Eye (tissue), 1 donor: ENCODE results near the gene CCDC92.
A peak's percentile ranks its signal among the peaks of the same experiment; 100 is the strongest.
"Not testable (repeated sequence)": the region's sequence is repeated elsewhere in the genome, so short reads cannot be mapped to it uniquely, and the experiment has no call there.

Experiments
- DNase-seq: peaks from one replicate; pipeline ENCODE4 v3.0.0-alpha.2; 2015

The CCDC92 gene

DNA sequence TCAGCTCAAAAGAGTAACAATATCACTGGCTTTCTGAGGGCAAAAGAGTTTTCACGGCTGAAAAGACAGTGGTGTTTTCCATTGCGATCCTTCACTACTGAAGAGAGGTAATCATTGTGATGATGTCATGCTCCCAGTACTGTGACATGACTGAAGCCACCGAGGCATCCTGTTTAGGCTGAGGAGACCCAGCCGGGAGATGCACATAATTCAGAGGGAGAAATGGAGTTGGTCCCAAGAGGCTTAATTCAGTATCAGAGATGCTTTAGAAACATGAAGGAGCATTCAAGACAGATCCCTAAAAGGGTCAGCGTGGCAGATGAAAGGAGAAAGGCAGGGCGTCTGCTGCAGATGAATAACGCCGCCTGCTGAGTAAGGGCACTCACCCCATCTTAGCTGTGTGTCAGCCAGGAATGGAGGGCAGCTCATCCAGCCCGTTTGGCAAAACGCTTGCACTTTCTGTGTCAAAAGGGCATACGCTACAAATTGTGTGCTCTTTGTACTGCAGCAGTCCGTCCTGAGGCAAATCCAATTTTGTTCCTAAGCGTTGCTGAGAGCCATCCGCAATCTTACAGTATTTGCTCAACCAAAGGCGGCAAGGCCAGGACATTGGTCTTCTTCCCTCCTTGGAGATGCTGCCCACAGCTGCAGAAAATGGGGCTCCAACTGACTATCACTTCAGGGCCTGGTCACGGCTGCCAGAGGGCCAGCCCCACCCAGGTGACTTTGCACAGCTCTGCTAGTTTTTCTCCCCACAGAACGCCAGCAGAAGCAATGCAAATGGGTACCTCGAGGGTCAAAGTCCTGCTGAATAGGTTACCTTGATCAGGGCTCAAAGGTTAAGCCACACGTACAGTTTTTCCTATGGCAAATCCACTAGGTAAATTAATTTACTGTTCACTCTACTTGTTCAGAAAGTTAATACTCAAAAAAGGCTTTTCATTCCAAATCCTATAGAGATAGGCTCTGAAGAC lies 23.5 kb downstream of the CCDC92 start:
- peak; percentile 81 for DNase-seq

DNA sequence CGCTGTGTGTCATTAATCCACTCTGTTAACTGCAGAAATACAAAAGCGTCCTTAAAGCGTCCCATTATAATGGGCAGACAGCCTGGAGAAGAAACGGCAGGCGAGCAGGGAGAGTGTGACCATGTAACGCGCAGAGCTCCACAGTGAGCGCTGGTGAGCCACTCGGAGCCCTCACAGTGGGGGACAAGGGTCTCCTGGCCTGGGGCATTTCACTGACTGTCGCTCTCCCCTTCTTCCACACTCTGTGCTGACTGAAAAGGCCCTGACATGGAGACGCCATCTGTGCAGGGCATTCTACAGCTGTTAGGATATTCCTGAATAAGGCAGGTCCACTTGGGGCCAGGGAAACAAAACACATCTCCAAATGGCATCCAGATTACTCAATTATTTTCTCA lies 24.2 kb downstream of the CCDC92 start:
- peak; percentile 79 for DNase-seq

DNA sequence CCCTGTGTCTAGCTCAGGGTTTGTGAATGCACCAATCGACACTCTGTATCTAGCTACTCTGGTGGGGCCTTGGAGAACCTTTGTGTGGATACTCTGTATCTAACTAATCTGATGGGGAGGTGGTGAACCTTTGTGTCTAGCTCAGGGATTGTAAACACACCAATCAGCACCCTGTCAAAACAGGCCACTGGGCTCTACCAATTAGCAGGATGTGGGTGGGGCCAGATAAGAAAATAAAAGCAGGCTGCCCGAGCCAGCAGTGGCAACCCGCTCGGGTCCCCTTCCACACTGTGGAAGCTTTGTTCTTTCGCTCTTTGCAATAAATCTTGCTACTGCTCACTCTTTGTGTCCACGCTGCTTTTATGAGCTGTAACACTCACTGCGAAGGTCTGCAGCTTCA lies 25.1 kb downstream of the CCDC92 start:
- not testable (repeated sequence) for DNase-seq

DNA sequence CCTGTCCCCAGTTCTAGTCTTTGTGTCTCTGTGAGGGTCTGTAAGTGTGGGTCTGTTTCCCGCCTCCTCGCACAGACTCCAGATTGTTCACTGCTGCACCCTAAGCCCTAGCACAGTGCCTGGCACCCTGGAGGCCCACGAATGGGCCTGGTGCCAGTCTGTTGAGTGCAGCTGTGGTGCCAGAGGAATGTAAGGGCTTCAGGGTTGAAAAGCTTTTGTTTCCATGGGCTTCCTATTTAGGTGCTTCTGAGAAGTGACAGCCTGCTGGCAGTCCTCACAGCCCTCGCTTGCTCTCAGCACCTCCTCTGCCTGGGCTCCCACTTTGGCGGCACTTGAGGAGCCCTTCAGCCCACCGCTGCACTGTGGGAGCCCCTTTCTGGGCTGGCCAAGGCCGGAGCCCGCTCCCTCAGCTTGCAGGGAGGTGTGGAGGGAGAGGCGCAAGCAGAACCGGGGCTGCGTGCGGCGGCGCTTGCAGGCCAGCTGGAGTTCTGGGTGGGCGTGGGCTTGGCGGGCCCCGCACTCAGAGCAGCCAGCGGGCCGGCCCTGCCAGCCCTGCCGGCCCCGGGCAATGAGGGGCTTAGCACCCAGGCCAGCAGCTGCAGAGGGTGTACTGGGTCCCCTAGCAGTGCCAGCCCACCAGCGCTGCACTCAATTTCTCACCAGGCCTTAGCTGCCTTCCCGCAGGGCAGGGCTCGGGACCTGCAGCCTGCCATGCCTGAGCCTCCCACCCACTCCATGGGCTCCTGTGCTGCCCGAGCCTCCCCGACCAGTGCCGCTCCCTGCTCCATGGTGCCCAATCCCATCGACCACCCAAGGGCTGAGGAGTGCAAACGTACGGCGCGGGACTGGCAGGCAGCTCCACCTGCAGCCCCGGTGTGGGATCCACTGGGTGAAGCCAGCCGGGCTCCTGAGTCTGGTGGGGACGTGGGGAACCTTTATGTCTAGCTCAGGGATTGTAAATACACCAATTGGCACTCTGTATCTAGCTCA lies 25.8 kb downstream of the CCDC92 start:
- DNase-seq: not testable (repeated sequence)

DNA sequence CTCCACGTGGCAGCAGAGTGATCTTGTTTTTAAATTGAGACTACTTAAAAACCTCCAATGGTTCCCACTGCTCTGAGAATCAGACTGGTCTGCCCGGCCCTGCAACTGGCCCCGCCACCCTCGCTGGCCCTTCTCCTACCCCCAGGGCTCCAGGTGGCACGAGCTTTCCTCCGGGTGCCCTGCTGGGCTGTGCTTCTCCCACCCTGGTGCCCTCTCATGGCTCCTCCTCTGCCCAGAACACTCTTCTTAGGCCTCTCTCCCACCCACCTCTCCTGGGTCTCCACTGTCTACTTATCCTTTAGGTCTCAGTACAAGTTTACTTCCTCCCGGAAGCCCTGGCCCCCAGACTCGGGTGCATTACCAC lies 26.5 kb downstream of the CCDC92 start:
- DNase-seq: no peak

DNA sequence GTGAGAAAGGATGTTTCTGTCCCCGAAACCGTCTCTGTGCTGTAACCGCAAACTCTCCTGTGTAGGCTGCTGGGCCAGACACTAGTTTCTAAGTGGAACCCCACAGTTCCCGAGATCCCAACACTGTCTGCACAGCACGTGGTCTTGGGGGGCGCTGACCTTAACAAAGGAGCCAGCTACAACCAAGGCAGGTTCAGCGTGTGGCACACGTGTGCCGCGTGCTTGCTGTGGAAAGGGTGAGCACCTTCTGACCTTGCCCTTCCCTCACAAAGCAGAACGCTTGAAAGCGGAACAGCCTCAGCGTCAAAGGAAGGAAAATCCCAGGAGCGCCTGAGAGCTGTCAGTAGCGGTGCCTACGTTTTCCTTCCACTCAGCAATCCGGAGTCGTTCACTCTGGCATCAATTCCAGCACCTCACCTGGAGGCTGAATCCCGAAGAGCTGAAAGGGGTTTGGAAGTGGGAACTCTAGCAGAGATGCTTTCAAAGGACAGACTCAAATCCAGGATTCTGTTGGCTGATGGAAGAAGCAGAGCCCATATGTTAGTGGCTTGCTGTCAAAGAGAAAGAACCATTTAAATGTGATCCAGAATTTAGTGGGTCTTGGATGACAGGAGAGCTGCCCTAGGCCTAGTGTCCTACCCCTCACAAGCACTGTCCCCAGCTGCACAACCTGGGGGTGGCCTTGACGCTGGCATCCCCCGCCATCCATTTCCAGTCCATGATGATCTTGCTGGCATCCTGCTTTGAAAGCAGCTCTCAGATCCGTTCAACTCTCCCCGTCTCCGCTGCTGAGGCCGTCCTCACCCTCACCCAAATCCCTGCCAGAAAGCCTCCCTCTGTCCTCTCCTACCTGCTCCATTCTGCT lies 27.1 kb downstream of the CCDC92 start:
- DNase-seq: no peak

DNA sequence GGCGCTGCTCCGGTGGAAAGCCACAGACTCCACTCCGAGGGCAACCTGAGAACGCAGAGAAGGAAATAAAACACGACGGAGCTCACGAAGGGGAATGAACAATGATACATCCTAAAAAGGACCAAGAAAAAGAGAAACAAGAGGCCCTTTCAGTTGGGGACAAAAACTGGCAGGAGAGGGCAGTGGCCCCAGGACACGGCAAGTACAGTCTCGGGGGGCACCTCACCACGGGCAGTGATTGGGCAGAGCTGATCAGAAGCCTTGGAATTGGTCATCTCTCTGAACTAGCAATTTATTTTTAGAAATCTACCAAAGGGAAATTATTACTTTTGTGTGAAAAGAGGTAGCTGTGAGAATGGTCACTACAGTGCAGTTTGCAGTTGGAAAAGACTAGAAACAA lies 27.9 kb downstream of the CCDC92 start:
- DNase-seq: no peak

DNA sequence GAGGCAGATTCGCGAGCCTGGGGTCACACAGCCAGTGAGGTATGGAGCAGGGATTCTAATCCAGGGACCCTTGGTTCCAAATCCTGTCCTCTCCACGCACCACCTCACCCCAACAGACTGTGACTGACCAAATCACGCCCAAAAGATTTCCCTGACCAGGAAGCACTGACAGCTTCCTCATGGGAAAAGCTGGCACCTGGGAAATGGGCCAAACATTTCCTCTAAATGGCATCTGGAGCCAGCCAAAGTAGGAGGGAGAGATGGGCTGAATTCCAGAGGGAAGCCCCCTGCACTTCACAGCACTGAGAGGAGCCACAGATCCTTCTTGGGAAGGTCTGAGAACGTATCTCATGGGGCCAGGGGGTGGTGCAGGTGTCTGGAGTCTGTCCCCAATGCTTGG lies 28.8 kb downstream of the CCDC92 start:
- no peak for DNase-seq

DNA sequence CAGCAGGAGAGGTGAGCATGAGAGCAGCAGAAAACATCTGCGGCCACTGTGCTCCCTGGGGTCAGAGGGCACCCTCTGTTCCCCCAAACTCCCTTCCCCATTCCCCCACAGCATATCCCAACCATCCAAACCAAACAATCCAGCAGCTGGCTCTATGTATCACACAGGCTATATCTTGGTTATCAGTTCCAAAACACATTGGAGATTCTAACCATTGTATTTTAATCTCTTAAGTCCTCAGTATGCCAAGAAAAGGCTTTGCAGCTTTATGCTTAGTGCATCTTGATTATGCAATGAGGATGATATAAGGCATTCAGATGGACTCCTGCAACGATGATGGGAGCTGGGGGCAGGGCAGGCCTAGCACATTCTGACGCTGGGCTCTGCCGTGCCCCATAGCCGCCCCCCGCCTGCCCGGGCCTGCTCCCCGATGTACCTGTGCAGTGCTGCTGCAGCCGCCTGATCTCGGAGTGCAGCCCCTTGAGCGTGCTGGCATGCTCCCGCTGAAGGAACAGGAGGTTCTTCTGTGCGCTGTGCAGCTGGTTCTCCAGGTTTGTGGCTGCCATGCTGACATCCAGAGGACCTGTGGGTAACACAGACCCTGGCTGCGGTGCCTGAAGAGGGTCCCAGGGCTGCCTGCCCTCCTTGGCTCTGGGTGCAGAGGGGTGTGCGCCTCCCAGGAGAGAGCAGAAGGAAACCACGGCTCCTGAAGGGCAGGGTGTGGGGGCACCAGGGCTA lies 29.6 kb downstream of the CCDC92 start:
- DNase-seq: no peak

DNA sequence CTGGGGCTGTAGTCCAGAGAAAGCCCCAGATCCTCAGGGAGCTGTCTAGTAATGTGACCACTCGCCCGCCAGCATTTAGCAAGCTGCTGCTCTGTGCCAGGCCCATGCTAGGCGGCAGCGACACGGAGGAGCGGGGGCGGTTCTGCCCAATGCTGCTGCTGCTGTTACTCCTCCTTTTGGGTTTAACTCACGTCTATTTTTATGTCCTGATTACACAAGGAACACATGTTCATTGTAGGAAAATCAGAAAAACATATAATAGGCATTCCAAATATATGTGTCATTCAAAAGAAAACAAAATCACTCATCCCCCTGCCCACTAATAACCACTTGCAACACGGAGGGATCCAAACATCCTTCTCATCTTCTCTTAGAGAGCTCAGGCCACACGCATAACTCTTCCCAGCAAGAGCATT lies 30.4 kb downstream of the CCDC92 start:
- no peak for DNase-seq

DNA sequence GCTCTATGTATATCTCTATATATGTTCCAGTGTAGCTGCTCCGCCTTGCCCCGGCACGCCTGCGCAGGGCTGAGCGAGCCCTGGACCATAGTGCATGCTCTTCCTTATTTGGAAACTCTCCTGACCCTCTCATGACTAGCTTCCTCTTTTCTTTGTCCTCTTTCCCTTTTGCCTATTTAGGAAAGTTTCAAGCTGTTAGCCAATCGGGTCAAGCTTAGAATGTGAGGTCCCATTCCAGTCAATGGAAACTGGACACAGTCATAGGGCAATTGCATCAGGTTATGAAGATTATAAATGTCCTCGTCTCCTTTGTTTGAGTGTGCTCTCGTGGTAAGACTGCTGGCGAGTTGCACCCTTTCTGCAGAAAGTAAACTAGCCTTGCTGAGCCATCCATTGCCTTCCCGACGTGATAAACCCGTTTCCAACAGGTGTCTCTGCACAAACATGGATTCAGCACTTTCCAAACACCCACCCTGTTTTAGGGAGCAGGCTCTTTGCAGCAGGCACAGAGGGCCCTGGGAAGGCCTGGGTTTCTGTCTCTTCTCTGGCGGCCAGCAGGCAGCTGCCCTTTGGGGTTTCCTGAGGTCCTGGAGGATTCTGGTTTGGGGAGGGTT lies 30.9 kb downstream of the CCDC92 start:
- DNase-seq: no peak

DNA sequence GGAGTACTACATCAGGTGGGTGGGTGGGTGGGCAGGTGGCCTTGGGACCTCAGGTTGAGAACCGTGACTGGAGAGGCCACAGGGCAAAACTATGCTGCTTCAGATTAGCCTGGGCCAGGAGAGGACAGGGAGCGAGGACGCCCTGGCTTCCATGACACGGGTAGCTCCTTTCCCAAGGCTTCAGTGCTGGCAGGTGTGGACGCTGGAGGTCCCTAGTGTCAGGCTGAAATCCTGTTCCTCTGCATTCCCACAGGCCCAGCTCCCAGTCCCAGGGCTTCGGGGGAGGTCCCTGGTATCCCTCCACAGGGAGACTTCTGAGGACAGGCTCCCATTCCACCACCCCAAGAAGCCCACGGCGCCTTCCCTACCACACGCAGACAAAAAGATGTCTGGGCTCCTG lies 31.6 kb downstream of the CCDC92 start:
- DNase-seq: no peak

DNA sequence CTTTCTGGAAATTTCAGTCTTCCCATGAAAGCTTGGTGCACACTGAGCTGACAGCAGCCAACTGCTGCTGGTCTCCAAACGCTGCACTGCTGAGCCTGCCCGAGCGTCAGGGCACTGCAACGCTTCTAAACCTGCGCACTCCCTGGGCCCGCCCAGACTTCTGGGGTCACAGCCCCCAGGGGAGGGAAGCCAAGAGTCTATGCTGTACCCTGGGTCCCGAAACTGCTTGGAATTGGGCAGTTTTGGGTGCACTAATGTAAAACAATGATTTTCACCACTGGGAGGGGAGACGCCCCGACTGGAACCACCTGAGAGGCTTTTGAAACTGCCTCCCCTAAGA lies 32.0 kb downstream of the CCDC92 start:
- DNase-seq: no peak

DNA sequence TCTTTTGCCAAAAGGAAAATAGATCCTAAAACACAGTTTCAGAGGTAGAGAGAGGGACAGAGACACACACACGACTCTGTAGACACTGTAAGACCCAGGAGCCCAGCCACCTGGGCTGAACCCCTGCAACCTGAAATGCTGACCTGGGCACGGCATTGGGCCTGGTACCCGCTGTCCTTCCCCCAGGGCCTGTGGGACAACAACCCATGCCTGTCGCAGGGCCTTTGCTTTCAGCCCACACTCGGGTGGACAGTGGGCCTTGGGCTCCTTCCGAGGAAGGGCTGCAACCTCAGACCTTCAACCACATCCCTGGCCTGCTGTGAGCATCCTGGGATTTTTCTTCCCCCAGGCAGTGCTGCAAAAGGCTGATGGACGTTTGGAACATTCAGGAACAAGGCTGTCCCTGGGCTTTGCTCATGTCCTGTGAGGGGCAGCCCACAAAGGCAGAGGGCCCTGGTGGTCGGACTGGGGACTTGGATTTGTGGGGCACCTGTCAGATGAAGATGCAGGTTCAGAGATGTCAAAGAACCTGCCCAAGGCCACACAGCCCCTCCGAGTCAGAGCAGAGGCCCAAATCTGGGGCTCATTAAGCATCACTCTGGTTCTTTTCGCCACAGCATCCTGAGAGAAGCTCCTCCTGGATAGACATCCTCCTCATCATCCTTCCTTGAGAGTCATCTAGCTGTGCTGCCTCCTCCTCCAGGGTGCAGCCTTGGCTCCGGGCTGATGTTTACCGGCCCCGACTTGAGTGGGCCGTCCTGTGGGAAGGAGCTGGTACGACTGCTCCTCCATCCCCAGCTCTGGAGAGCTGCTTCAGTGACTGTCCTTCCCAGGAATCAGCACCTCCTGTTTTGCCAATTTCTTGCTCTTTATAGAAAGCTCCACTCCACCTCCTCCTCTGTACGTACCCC lies 32.7 kb downstream of the CCDC92 start:
- no peak for DNase-seq

DNA sequence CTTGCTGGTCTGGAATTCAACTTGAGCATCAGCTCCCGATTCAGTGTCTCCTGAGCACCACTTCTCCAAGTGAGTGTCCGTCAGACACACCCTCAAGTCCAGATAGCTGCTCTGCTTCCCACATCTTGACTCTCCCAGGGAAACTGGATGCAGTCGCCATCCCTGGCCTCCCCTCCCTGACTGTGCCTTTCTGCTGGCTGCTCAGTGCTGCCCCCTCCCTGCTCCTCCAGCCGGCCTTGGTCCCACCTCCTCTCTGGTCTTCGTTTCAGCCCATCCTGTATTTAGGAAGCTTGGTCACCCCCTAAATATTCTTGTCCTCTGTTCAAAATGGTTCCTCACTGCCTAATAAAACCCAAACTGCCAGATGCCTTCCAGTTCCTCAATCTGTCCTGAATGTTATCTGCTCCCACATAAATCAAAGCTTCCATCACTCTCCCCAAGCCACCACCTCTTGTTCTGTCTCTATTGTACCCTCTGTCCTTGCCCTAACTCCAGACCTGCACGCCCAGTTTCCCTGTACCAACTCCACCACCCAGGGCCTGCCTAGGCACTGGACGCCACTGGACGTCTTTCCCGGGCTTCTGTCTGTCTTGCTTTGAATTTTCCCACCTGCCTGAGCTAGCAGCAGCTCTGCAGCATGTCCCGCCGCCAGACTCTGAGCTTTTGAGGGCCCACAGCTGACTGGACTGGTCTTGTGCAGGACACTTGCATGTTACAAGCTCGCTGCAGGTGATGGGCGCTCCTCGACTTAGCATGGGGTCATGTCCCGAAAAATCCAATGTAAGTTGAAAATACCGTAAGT lies 33.8 kb downstream of the CCDC92 start:
- no peak for DNase-seq

DNA sequence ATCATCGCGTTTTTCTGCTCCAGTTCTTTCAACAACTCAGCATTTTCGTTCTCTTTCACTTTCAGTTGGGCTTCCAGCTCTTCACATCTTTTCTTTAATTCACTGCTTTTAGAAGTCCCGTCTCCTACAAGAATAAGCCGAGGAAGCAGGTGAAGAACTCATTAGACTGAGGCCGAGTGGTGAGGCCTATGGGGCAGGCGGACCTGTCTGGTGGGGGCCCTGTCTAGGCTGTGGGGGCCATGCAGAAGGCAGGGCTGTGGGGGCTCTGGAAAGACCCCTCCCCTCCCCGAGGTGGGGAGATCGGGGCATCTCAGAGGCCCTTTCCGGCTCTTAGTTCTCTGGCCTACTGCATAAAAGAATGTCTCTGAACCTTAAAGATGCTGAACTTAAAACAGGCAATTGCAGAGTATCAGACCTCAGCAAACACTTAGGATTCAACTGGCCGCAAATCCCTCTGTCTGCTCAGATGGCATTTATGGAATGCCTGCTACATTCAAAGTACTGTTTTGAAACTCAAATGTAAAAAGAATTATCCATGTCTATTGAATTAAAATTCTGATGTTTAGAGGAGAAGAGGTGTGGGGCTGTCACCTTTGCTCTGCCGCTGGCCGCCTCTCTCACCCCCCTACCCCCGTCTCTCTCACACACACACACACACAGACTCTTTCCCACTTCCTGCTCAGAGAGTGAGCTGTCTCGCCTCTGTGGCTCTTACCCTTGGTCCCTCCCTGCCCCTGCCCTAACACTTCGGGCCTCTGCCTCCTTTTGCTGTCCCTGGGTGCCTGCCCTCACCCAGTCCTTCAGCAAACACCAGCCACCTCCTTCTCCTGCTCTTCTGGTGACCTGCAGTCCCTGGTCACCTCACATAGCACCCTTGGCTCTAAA lies 34.7 kb downstream of the CCDC92 start:
- no peak for DNase-seq

DNA sequence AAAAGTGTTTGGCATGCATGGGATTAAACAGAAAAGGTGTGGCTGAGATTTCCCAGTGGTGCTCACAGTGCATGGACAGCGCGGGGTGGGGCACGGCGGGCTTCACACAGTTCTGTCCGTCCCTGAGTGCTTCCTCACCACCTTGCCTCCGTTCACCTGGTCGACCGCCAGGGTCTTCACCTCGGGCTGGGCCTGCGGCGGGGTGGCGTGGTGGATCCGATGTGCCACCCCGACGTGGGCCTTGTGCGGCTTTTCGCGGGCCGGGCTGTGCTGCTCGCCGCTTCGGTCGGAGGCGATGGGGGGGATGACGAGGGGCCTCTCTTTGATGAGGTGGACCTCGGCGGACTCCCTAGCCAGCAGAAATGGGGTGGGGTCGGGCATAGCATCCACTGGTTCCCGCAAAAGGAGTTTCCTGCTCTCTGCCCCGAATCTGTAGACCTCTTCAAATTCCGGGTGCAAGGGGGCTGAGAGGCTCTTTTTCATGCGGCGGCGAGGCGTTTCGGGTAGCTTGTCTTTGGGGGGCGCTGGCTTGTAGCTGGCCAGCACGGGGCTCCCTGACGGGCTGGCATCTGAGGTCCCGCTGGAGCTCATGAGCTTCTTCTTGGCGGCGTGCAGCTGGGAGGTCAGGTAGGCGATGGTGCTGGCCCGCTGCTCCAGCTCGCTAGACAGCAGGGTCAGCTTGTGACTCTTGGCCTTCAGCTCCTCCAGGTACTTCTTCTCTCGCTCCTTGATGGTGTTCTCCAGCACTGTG lies 35.5 kb downstream of the CCDC92 start:
- DNase-seq: no peak

DNA sequence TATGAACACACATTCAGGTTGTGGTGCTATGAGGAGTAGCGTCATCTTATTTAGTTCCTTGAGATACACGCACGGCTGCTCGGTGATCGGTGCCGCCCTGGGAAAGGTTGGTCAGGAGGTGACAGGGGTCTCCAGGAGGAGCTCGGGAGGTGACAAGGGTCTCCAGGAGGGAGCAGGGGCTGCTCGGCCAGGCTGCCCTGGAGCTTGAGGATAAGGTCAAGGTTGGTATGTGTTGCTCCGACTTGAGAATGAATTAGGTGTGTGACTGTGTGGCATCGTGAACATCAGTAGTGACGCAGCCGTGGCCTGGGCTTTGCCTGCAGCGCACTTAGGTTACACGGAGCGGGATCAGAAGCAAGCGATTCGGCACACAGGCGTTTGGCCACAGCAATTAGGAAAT lies 36.2 kb downstream of the CCDC92 start:
- DNase-seq: no peak
